ENCODE results near the gene PLAGL1.

Gene PLAGL1

GRCh38 chr6:143941852-143942627 is 66.0 kb downstream of the PLAGL1 start:
- no peak overlapping the region for H3K4me3 ChIP-seq (ENCODE audit: severe bottlenecking)
- DNase-seq (ENCODE audit: low spot score): peak; percentile 61
- H3K27me3 ChIP-seq (ENCODE audit: insufficient read depth, poor library complexity, severe bottlenecking): no peaks in the 10 kb centered on the region
- peak; percentile 63 for TF ChIP-seq CTCF (IDR thresholded peaks at IDR 0.05; ENCODE audit: poor library complexity, severe bottlenecking)
- no peaks in the 10 kb centered on the region for H3K4me1 ChIP-seq (ENCODE audit: insufficient read depth, poor library complexity, severe bottlenecking)
- peak; percentile 50; the same call in 1 of the 3 replicates for ATAC-seq (ENCODE audit: low read depth)
- no peaks in the 10 kb centered on the region for H3K36me3 ChIP-seq (ENCODE audit: low read depth)
- H3K27ac ChIP-seq (ENCODE audit: poor library complexity, severe bottlenecking): no peak overlapping the region
- no peaks in the 10 kb centered on the region for H3K9me3 ChIP-seq (ENCODE audit: severe bottlenecking)

GRCh38 chr6:143940011-143940597 is 68.0 kb downstream of the PLAGL1 start:
- ATAC-seq (ENCODE audit: low read depth) (peak; percentile 82), DNase-seq (ENCODE audit: low spot score) (no peak)
- no peak overlapping the region for H3K27ac ChIP-seq (ENCODE audit: poor library complexity, severe bottlenecking)

GRCh38 chr6:143939364-143939763 is 68.7 kb downstream of the PLAGL1 start:
- no peaks in the 10 kb centered on the region for H3K9me3 ChIP-seq (ENCODE audit: severe bottlenecking)
- no peaks in the 10 kb centered on the region for H3K27me3 ChIP-seq (ENCODE audit: insufficient read depth, poor library complexity, severe bottlenecking)
- H3K27ac ChIP-seq (ENCODE audit: poor library complexity, severe bottlenecking): no peak overlapping the region
- no peak overlapping the region for H3K4me3 ChIP-seq (ENCODE audit: severe bottlenecking)
- no peak for ATAC-seq (ENCODE audit: low read depth)
- no peaks in the 10 kb centered on the region for H3K4me1 ChIP-seq (ENCODE audit: insufficient read depth, poor library complexity, severe bottlenecking)
- no peak for DNase-seq (ENCODE audit: low spot score)
- H3K36me3 ChIP-seq (ENCODE audit: low read depth): no peaks in the 10 kb centered on the region
- TF ChIP-seq CTCF (IDR thresholded peaks at IDR 0.05; ENCODE audit: poor library complexity, severe bottlenecking): no peak

More at GRCh38 chr6:143940011-143940597, 68.0 kb downstream of the PLAGL1 start:
- TF ChIP-seq CTCF (IDR thresholded peaks at IDR 0.05; ENCODE audit: poor library complexity, severe bottlenecking): peak; percentile 85
- Histone ChIP-seq H3K27me3 (ENCODE audit: insufficient read depth, poor library complexity, severe bottlenecking) (no peaks in the 10 kb centered on the region), H3K4me1 (ENCODE audit: insufficient read depth, poor library complexity, severe bottlenecking) (no peaks in the 10 kb centered on the region), H3K9me3 (ENCODE audit: severe bottlenecking) (no peaks in the 10 kb centered on the region), H3K36me3 (ENCODE audit: low read depth) (no peaks in the 10 kb centered on the region), H3K4me3 (ENCODE audit: severe bottlenecking) (no peak overlapping the region)

GRCh38 chr6:143937668-143937970 is 70.4 kb downstream of the PLAGL1 start:
- H3K9me3 ChIP-seq (ENCODE audit: severe bottlenecking): no peaks in the 10 kb centered on the region
- H3K36me3 ChIP-seq (ENCODE audit: low read depth): no peaks in the 10 kb centered on the region
- no peak overlapping the region for H3K4me3 ChIP-seq (ENCODE audit: severe bottlenecking)
- no peaks in the 10 kb centered on the region for H3K4me1 ChIP-seq (ENCODE audit: insufficient read depth, poor library complexity, severe bottlenecking)
- H3K27me3 ChIP-seq (ENCODE audit: insufficient read depth, poor library complexity, severe bottlenecking): no peaks in the 10 kb centered on the region
- no peak overlapping the region for H3K27ac ChIP-seq (ENCODE audit: poor library complexity, severe bottlenecking)
- DNase-seq (ENCODE audit: low spot score): no peak
- ATAC-seq (ENCODE audit: low read depth): no peak
- TF ChIP-seq CTCF (IDR thresholded peaks at IDR 0.05; ENCODE audit: poor library complexity, severe bottlenecking): no peak
